Endothelial cell of umbilical vein (primary cell): ENCODE data around the gene CELF2. TPM values are rescaled to one million over a fixed set of nuclear protein-coding genes. Genes with fewer than 3 reads are reported as not detected.

Source experiments
- BruUV-seq: library from RNA; stranded (reverse); fragments of 400-500 nt; replicated peaks from 2 replicates; lab custom pipeline; 2021; lab: Mats Ljungman, UMichigan
- CTCF ChIA-PET: fragments of 300-600, 350-600 bp; sonication (Branson Sonifier 250); formaldehyde crosslinking; loops from one replicate; lab custom pipeline; 2021; ENCODE audit warnings: antibody characterized with exemption, inconsistent platforms; lab: Charles Lee
- POLR2A ChIA-PET: fragments of 300-600, 350-600 bp; sonication (Branson Sonifier 250); formaldehyde crosslinking; loops from one replicate; lab custom pipeline; 2021; ENCODE audit warnings: antibody characterized with exemption, inconsistent platforms; lab: Charles Lee
- DNase-seq: peaks from one replicate; pipeline ENCODE4 v3.0.0-alpha.2; 2011; ENCODE audit warnings: low read depth, low spot score
- FAIRE-seq: peaks from 2 replicates; lab custom pipeline; 2011; peaks lifted over from hg19 to GRCh38; lab: Jason Lieb, UNC
- H2AFZ ChIP-seq: 2 replicates; pipeline ENCODE4 v1.6.0; 2012; ENCODE audit warnings: low read depth, low read length, control low read depth, inconsistent platforms
- H3K27ac ChIP-seq: 2 replicates; pipeline ENCODE4 v1.5.1; 2011; ENCODE audit warnings: low read depth, mild to moderate bottlenecking, control low read depth, low read length, moderate library complexity; ENCODE audit not compliant: insufficient read depth
- H3K27me3 ChIP-seq, 2 experiments: 2 replicates each; pipeline versions ENCODE4 v1.6.0 to v1.6.1; 2011; ENCODE audit warnings: low read length in 2 of 2, mixed read lengths in 1 of 2; ENCODE audit not compliant: control insufficient read depth in 2 of 2, insufficient read depth in 2 of 2
- H3K36me3 ChIP-seq, 2 experiments: 2 replicates in 1 of 2; 3 replicates in 1 of 2; pipeline ENCODE4 v1.5.1; 2011; ENCODE audit warnings: low read length in 2 of 2, mild to moderate bottlenecking in 1 of 2, moderate library complexity in 1 of 2; ENCODE audit not compliant: control insufficient read depth in 2 of 2, insufficient read depth in 2 of 2; ENCODE audit errors: extremely low read depth in 1 of 2
- H3K4me1 ChIP-seq: 3 replicates; pipeline ENCODE4 v1.5.1; 2011; ENCODE audit warnings: mild to moderate bottlenecking, low read length; ENCODE audit not compliant: control insufficient read depth, insufficient read depth; ENCODE audit errors: extremely low read depth
- H3K4me2 ChIP-seq: 2 replicates; pipeline ENCODE4 v1.6.1; 2011; ENCODE audit warnings: low read length, control low read depth, mixed read lengths; ENCODE audit not compliant: insufficient read depth
- H3K4me3 ChIP-seq, 3 experiments: fragments of 200-600 bp in 1 of 3; sonication (generic), shearing (Covaris generic) in 1 of 3; replicated peaks in 1 of 3; 2 replicates each; pipeline ENCODE4 v1.5.1; 2011 to 2016; ENCODE audit warnings: control low read depth in 3 of 3, low read length in 3 of 3, mild to moderate bottlenecking in 2 of 3, inconsistent platforms in 1 of 3, low read depth in 1 of 3, moderate library complexity in 1 of 3; ENCODE audit not compliant: insufficient read depth in 1 of 3
- H3K79me2 ChIP-seq: 2 replicates; pipeline ENCODE4 v1.6.0; 2012; ENCODE audit warnings: low read length, inconsistent platforms; ENCODE audit not compliant: control insufficient read depth, insufficient read depth
- H3K9ac ChIP-seq: replicated peaks from 2 replicates; pipeline ENCODE3; 2011; ENCODE audit warnings: low read length, control low read depth; ENCODE audit not compliant: insufficient read depth; ENCODE audit errors: extremely low read depth
- H3K9me1 ChIP-seq: replicated peaks from 3 replicates; pipeline ENCODE4 v1.6.0; 2011; ENCODE audit warnings: mild to moderate bottlenecking, low read length; ENCODE audit not compliant: control insufficient read depth, insufficient read depth; ENCODE audit errors: extremely low read depth
- H3K9me3 ChIP-seq: replicated peaks from 2 replicates; pipeline ENCODE4 v1.5.1; 2012; ENCODE audit warnings: low read length, inconsistent platforms; ENCODE audit not compliant: control insufficient read depth, insufficient read depth
- H4K20me1 ChIP-seq: replicated peaks from 2 replicates; pipeline ENCODE3; 2011; ENCODE audit warnings: mild to moderate bottlenecking, low read length; ENCODE audit not compliant: control insufficient read depth, insufficient read depth; ENCODE audit errors: extremely low read depth
- CTCF ChIP-seq, 2 donors: IDR thresholded peaks; 1 replicate in 1 of 2; 2 replicates in 1 of 2; pipeline ENCODE4 v1.5.1; 2011; ENCODE audit warnings: low read length in 2 of 2, mild to moderate bottlenecking in 2 of 2, moderate library complexity in 2 of 2, control low read depth in 1 of 2, inconsistent platforms in 1 of 2, low read depth in 1 of 2; ENCODE audit not compliant: insufficient read depth in 1 of 2; ENCODE audit errors: extremely low read depth in 1 of 2
- EZH2 ChIP-seq: IDR thresholded peaks from 2 replicates; pipeline ENCODE4 v1.6.1; 2012; ENCODE audit warnings: borderline replicate concordance, low read depth, mild to moderate bottlenecking, moderate library complexity, low read length, inconsistent platforms; ENCODE audit not compliant: severe bottlenecking
- FOS ChIP-seq: IDR thresholded peaks from 2 replicates; pipeline ENCODE4 v1.6.1; 2011; ENCODE audit warnings: mild to moderate bottlenecking, low read length, moderate library complexity, borderline replicate concordance; ENCODE audit not compliant: insufficient read depth
- GATA2 ChIP-seq: IDR thresholded peaks from 2 replicates; pipeline ENCODE4 v1.7.0; 2011; ENCODE audit warnings: low read depth, mild to moderate bottlenecking, moderate library complexity, mixed read lengths, low read length; ENCODE audit not compliant: insufficient read length, insufficient read depth
- JUN ChIP-seq: IDR thresholded peaks from 2 replicates; pipeline ENCODE4 v1.6.1; 2011; ENCODE audit warnings: borderline replicate concordance, low read depth; ENCODE audit not compliant: insufficient read length, insufficient read depth
- MYC ChIP-seq: IDR thresholded peaks from one replicate; pipeline ENCODE4 v1.6.1; 2011; ENCODE audit warnings: mild to moderate bottlenecking, low read depth, low read length
- POLR2A ChIP-seq: IDR thresholded peaks from 2 replicates; pipeline ENCODE4 v1.6.1; 2012; ENCODE audit warnings: low read depth, mild to moderate bottlenecking, control low read depth, low read length
- POLR2AphosphoS5 ChIP-seq: IDR thresholded peaks from 2 replicates; pipeline ENCODE4 v1.6.1; 2012; ENCODE audit warnings: low read depth, mild to moderate bottlenecking, control low read depth, low read length, moderate library complexity; ENCODE audit not compliant: insufficient read depth
- dilution Hi-C: fragments of 300-500 bp; cut with MboI; formaldehyde crosslinking; loops from one replicate; pipeline ENCODE4 v1.15.0; 2019; ENCODE audit warnings: low sequenced_read_pairs; ENCODE audit not compliant: extremely low pct_ligation_motif_present
- intact Hi-C: fragments of 100-400 bp; cut with micrococcal nuclease; formaldehyde crosslinking; loops from one replicate; pipeline ENCODE4 v1.10.0; 2022
- polyA plus RNA-seq, 4 experiments: library from polyadenylated mRNA; depleted of rRNA in 3 of 4; stranded (reverse) in 3 of 4; unstranded in 1 of 4; fragments of >200 nt; gene quantifications; 2 replicates each; pipeline versions ENCODE4 v1.2.1 to v1.2.3, GENCODE V29; 2011 to 2012; ENCODE audit warnings: missing spikeins in 1 of 4
- total RNA-seq: library from RNA; stranded (reverse); gene quantifications from 2 replicates; pipeline ENCODE4 v1.2.3, GENCODE V29; 2021
- TF ChIP-seq, protein P1 (sequence below): IDR thresholded peaks from 2 replicates; pipeline ENCODE4 v1.6.1; 2011; ENCODE audit not compliant: insufficient read depth, insufficient read length

Gene CELF2
- total and polyA plus RNA-seq, 2 donors (not counting 3 experiments of a cell fraction or from before 2014, with no cell fraction given): 21.6 to 42.6 TPM

DNA sequence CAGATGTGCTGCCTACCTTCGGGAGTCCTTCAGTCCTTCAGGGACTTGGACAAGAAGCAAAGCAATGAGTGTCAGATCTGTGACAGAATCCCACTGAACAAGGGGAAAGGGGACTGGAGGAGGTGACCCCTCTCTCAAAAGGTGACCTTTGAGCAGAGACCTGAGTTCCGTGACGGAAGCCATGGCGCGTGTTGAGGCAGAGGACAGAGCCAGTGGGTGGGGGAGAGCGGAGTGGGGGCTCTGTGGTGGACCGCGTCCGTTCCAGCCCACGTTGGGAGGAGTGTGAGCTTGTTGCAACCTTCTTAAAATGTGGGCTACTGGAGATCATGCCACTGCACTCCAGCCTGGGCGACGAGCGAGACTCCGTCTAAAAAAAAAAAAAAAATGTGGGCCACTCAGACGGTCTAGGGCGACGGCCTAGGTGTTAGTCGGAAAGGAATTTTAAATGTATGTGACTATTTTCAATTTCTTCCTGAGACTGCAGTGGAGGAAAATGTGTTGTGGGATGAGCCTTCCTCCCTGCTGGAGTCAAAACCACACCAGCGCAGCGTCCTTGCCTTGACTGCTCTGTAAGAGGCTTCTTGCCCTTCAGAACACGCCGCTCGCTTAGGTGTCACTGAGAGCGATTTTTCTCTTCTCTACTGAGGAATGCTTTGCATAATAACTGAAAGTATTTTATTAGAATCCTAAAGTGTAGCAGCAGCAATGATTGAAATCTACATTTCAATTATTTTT lies 272.7 kb downstream of the CELF2 start:
- no peak overlapping the region for H3K27ac ChIP-seq
- DNase-seq (no peak), FAIRE-seq (no peak)
- H2AFZ ChIP-seq: no peak overlapping the region
- ChIA-PET CTCF (no interaction called here), POLR2A (no interaction called here)
- no peaks in the 10 kb centered on the region for H3K9me3 ChIP-seq
- no peaks in the 10 kb centered on the region for H3K79me2 ChIP-seq
- H4K20me1 ChIP-seq: no peaks in the 10 kb centered on the region
- no peaks in the 10 kb centered on the region for H3K9me1 ChIP-seq
- no TSS peak for BruUV-seq
- H3K36me3 ChIP-seq: peaks cover 0 to 5% of the 10 kb centered on the region in 2 experiments
- H3K4me1 ChIP-seq: no peaks in the 10 kb centered on the region
- no peak overlapping the region for H3K4me2 ChIP-seq
- no peaks in the 10 kb centered on the region for H3K27me3 ChIP-seq
- dilution Hi-C loops (no loop called here), intact Hi-C loops (no loop called here)
- no peak overlapping the region for H3K4me3 ChIP-seq
- TF ChIP-seq GATA2 (no peak), FOS (no peak), POLR2A (no peak), JUN (no peak), CTCF (IDR thresholded peaks at IDR 0.05; ENCODE audit: extremely low read depth in 1 of 2, insufficient read depth in 1 of 2, low read depth in 1 of 2, low read length in 2 of 2) (no peak), EZH2 (no peak), POLR2AphosphoS5 (no peak), MYC (no peak)
- TF ChIP-seq, protein P1, sequence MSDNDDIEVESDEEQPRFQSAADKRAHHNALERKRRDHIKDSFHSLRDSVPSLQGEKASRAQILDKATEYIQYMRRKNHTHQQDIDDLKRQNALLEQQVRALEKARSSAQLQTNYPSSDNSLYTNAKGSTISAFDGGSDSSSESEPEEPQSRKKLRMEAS: no peak
- H3K9ac ChIP-seq: no peak overlapping the region
